SHP77 treated with DMSO at 0.1 percent for 48 hours (cell line): ENCODE measurements around the gene TUB.

Experiments
- DNase-seq: peaks from one replicate; lab custom pipeline; 2025; lab: John Stamatoyannopoulos, UW

Gene TUB

DNA sequence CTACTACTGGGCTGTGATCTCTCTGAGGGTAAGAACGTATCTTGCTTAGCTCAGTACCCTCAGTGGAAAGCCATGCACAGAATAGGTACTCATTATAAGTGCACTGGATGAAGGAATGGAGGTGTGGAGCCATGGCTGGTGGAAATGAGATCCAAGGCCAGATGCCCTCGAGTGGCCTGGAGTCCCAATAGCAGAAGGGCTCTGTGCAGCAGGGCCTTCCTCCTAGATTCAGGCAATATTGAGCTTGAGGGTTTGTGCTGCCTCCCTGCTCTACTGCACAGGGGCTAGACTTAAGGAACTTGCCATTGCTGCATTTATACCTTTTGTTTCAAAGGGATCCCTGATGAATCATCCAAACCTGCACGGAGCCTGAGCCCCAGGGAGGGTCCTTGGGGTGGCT lies 33.6 kb upstream of the TUB start:
- no peak for DNase-seq

DNA sequence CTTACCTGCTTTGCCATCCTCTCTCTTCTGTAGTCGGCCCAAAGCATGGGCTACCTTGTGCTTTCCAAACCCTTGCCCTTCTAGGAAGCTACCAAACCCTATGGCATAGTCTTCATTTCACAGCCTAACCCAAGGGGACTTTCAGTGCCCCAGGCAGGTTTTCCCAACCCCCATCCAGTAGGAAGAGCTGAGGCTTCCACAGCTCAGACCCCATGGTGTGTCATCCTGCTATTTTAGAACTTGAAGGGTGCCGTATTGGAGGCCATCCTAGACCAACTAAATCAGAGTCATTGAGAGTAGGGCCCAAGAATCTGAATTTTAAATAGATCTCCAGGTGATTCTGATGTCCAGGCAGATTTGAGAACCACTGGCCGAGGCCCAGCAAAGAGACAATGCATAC lies 31.9 kb upstream of the TUB start:
- no peak for DNase-seq

DNA sequence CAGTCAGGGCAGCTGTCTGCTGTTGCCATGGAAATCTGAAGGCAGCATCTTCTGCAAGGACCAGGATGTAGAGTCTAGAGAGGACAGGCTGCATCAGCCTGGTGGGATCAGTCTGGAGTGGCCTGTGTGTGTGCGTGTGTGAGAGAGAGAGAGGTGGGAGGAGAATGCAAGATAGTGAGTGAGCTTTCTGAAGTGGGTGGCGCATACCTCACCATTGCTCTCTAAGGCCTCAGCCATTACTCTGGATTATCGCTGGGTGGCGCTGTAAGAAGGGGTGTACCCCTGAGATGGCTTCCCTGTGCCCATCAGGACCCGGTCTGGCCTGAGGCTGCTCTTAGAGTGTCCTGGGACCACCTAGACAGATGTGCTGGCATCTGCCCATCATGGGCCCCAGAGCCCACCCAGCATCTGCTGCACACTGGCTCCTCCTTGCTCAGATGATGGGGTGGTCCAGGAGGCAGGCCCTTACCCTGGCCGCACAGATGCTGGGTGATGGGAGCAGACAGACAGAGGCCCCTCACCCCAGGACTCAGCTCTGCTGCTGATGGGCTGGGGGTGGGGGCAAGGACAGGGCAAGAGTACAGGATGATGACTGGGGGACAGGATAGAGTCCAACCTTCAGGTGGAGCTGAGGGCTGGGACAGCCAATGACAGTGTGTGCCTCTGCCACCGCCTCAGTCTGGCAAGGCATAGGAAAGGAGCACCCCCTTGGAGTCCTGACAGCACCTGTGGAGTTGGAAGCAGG lies 25.7 kb upstream of the TUB start:
- no peak for DNase-seq

DNA sequence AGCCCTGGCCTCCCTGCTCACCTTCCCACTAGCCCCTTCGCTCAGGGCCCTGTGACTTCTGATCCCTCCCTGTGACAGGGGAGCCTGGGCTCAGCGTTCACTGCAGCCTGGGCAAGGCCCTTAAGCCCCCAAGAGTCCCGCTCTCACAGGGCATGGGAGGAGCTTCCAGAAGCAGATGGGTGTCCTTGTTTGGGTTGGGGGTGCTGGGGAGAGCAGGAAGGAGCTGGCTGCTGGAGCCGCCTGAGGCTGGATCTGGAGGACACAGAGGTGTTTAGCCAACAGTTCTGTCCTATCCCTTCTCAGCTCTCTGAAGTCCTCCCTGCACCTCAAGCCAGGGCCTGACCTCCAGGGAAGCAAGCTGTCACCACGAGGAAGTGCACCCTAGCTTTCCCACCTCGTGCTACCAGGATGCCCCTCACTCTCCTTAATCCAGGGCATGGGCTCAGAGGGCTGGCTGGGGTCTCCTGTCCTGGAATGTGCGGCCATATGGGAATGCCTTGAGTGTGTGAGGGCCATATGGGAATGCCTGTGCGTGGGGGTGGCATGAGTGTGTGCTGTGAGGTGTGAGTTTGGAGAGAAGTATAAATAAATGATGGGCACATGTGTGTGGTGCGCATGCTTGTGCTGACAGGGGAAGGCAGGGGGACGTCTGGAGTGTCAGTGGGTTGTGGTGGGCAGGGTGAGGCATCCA lies 25.0 kb upstream of the TUB start:
- DNase-seq: no peak

DNA sequence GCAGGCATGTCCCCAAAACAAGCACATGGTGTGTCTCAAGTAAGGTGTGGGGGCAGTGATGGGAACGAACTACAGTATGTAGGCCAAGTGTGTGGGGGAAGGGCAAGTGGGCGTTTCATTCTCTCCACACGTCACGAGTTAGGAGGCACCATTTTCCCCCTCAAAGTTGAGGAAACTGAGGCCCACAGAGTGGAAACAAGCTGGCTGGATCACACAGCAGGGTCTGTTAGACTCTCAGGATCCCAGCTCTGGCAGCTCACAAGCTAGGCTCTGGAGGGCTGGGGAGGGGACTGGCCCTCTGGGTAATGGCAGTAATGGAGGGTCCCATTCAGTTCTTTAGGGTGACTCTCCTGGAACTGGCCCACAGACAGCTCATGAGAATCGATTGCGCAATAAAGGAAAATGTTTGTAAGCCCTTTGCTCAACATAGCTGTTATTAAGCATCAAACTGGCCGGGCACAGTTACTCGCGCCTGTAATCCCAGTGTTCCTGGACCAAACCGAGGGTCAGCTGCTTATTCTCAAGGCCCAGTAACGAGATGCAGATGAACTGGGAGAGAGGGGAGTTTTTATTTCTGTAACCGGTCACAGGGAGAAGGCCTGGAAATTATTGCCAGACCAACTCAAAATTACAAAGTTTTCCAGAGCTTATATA lies 24.1 kb upstream of the TUB start:
- no peak for DNase-seq

DNA sequence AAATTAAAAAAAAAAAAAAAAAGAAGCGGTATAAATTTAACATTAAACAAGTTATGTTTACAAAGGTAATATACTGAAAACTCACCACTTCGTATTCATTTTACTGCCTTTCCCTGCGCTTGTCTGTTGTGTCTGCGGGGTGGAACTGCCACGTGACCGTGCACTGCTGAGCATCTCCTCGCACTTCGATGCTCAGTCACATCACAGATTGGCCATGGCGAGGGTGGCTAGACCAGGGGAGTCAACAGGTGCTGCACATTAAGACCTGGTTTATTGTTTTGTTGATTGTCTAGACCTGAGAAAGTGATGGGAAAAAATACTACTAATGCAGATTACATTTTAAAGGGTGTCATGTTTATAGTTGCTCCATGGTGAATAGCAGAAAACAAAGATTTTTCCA lies 22.8 kb upstream of the TUB start:
- DNase-seq: no peak

DNA sequence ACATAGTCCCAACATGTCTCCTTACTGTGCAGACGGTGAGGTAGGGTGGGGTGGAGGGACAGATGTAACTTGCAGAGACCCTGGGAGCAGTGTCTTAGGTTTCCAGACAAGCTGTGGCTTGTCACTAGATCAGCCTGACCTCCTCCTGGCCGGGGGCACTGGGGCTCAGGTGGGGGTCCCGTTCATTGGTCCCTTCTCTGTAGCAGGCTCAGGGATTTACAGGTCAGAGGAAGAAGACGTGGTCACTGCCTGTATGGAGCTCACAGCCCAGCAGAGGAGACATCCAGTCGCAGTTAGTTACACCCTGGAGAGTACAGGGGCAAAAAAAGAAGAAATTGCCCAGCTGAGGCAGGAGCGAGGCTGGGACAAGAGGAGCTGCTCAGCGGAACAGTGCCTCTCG lies 22.0 kb upstream of the TUB start:
- DNase-seq: no peak

DNA sequence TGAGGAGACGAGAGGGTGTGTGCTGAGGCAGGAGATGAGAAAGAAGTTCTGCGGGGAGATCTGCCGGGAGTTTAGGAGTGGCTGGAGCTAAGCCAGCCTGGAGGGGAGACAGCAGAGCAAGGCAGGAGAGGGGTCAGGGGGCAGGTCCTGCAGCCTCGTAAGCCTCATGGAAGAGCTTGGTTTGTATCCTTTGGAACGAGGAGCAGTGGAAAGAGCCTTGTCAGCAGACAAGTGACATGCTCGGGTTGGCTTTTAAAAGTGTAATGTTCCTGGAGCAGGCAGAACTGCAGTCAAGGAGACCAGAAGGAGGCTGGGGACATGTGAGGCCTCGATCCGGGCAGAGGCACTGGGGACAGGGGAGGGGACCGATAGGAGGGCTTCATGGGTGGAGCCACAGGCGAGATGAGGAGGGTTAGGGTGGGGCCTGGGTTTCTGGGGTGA lies 21.4 kb upstream of the TUB start:
- DNase-seq: no peak

DNA sequence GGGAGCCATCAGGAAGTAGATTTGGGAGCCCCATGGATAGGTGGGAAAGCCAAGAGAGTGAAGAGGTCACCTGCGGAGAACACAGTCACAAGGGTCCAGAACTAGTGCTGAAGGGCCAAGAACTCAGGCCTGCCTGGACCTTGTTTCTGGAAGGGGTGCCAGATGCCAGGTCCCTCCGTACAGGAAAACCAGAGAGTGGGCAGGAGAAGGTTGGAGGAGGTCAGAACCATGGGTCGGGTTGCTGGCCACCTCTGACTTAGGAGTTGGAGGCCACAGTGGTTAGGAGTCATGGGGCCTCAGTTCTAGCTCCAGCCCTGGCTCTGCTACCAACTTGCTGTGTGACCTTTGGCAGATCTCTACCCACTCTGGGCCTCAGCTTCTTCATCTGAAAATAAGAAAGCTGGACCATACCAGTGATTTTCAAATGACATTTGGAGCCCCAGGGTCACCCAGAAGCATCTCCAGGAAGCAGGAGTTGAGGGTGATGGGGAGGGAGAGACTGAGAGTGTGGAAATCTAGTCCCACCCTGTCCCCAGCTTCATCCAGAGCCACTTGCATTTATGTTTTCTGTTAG lies 20.8 kb upstream of the TUB start:
- DNase-seq: no peak

DNA sequence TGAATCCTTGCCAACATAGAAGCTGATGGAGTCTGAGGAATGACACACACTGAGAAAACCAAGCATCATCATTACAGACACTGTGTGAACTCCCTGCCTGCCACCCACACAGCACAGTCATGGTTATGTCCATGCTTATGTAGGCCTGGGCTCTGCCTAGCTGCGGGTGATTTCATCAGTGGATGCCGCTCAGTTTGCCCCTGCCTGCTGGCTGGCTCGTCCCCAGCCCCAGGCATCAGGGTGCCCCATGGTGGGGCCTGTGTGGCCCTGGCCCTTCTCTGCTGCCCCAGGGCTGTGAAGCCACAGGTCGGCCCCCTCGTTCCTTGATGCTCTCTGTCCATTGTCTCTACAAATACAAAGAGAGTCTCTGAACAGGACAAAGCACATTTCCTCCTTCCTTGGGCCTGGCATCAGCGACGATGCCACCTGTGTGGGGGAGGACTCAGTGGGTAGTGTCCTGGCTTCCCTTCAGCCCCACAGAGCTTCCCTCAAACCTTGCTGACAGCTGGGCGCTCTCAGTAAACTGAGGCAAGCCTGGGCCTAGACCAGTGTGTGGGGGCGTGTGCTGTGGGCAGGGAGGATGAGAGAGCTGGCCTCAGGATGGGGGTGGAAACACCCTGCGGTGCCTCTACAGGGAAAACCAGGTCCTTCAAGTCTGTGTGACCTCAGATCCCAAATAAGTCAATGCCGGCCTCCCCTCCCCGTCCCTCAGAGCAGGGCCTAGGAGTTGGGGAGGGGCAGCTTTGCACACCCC lies 20.0 kb upstream of the TUB start:
- DNase-seq: no peak

DNA sequence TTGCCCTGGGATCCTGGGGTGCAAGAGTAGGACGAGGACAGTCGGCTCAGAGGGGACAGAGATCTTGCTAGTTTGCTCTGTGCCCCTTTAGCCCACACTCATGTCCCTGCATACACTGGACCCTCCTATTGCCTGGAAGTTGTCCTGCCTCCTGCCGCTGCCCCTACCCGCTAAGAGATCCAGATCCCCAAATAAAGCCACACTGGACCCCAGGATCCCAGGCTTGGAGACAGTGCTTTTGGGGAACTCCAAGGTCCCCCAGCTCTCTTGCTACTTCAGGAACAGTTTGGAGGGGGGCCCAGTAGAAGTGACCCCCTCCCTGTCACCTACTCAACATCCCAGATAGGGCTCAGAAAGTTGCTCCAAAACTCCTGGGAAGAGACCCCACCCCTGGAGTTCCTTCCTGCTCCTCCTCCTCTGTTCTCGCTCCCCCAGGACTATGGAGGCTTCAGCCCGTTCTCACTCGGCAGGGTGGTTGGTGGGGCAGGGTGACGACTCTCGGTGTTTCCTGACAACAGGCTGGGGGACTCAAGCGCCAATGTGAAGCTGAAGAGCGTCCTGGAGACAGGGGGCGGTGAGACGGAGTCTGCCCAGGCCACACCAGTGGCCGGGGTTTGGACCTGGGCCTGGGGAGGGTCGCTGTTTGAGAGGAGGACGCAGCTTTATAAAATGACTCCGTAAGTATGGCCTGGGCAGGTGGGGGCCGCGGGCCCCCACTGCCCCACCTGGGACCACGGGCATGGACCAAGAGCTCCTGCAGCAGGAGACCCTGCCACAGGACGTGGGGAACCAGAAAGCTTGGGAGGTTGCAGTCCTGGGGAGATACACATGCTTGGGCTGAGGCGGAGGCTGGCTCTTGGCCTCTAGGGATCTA lies 19.2 kb upstream of the TUB start:
- DNase-seq: no peak

DNA sequence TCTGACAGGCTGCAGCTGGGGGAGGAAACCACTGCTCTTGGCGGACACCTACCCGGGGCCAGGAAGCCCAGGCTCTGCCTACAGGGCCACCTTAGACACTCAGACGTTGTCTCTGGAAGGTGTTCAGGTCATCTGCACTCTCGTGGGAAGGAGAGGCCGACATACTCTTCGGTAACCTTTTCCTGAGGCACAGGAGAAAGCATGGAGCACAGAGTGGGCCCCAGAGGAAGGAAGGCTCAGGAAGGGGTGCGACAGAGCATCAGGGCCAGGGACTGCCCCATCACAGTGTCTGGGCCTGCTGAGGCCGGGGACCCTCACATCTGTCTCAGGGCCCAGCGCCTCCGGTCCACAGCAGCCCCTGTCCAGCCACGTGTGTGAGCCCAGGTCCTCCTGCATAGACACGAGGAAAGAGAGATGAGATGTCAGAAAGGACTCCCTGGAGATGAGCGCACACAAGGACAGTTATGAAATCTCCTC lies 18.2 kb upstream of the TUB start:
- no peak for DNase-seq

DNA sequence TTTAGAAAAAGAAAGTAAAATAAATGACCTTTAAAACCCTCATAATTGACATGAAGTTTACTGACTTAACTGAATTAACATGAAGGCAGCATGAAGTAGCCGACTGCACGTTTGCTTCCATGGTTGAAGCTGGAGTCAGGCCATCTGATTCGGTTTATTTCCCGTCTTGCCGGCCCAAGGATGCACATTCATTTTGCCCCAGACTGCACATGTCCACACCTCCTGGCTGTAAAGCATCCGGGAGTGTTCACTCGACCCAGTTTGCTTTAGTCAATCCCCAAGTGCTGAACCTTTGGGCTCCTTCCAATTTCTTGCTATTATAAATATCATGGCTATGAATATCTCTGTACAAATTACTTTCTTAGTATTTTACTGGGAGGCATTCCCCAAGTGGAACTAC lies 17.7 kb upstream of the TUB start:
- no peak for DNase-seq

DNA sequence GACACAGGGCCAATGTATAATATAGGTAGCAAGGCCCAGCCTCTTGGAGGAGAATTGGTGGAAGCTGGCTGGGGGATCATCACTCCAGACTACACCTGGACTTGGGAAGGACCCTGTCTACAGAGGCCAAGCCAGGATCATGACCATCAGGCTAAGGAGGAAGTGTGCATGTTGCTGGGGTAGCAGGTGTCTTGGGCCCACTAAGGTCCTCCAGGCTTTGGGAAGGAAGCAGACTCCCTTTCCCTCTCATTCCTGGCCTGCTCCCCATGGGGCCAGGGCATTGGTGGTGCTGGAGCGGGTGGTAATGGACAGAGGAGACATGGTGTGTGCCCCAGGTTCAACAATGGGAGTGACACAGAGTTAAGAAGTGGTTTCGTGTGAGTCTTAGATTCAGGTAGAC lies 16.0 kb upstream of the TUB start:
- DNase-seq: no peak

DNA sequence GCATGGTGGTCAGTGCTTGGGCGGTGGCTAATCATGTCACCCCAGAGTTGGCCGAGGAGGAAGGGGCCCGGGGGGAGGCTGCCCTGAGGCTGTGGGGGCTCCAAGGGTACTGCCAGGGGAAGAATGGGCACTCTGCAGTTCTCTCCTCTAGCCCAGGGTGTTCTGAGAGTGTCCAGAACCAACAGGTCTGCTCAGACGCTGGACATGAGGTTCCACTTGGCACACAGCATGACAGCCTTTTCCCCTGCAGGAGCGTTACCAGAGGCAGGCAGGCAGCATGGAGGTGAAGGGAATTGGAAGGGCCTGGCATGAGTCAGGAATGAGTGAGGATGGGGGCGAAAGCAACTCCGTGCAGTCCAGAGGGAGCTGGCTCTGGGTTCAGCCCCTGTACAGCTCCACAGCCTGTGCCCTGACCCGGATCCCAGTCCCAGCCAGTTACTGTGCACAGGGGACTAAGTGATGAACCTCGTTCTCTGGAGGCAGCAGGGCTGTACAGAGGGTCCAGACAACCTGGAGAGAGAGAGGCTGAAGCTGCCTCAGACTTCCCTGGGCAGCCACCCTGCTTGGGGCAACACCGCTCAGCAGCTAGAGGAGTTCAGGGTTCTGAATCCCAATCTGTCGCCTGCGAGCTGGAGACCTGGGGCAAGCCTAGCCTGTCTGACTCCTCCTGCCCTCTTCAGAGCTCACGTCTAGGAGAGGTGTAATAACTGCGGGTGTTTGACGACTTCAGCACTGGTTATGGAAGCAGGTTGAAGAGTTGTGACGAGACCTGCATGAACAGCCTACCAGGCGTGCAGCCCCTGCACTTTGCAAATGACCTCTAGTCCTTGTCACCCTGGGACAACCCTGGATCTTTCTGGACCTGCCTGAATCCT lies 14.7 kb upstream of the TUB start:
- no peak for DNase-seq

DNA sequence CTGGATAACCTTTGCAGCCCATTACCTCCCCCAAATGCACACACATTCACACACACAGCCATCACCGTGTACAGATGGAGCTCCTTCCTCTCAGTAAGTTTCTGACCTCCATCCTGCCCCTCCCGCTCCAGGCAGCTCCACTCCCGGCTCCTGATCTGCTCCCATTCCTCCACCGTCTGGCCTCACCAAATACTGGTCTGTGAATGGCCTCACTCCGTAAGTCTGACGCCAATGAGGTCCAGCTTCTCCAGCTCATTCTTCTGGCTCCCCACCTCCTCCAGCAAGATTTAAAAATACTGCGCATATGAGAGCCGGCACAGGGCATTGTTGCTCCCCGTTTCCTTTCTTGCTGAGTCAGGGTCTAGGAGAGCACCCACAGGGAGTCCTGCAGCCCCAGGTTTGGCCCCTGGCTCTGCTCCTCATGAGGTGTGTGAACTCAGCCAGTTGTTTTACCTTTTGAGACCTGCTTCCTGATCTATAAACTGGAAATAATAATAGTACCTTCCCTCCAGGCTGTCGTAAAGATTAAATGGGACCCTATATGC lies 14.0 kb upstream of the TUB start:
- no peak for DNase-seq

DNA sequence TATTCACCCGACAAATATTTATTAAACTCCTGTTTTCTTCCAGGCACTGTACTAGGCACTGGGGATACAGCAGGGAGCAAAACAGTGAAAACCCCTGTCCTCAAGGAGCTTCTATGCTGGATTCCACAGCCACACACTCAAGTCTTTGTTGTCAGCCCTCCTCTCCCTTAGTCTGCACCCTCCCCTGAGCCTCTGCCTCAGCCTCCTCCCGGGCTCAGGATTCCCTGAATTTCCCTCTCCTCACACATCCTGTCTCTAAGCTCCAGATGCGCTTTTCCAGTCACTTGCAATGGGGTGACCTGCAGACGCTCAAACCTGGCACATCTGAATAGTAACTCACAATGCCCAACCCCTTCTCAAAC lies 13.5 kb upstream of the TUB start:
- DNase-seq: no peak

DNA sequence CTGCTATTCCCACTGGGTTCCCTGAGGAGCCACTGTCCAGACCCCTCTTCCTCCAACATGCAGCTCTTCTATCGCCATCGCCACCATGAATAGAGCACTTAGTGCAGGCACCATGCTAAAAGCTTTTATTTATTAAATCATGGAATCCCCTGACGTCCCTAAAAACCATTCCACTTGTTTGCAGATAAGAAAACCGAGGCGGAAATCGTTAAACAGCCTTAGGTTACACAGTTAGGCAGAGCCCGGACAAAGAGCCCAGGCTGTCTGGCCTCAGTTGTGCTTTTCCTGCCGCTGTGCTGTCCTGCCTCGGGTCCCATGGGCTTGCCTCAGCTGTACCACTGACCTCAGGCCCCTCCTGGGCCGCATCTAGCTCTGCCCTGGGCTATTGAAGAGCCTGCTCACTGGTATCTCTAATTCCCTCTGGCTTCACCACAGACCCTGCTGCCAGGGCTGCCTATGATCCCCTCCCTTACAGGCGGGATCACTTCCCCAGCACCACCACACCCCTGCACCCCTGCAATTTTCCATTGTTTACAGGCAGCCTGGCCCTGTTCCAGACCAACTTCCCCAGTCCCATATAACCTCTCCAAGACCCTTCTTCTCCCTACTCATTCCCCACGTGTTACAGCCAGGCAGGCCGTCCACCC lies 13.0 kb upstream of the TUB start:
- DNase-seq: no peak

DNA sequence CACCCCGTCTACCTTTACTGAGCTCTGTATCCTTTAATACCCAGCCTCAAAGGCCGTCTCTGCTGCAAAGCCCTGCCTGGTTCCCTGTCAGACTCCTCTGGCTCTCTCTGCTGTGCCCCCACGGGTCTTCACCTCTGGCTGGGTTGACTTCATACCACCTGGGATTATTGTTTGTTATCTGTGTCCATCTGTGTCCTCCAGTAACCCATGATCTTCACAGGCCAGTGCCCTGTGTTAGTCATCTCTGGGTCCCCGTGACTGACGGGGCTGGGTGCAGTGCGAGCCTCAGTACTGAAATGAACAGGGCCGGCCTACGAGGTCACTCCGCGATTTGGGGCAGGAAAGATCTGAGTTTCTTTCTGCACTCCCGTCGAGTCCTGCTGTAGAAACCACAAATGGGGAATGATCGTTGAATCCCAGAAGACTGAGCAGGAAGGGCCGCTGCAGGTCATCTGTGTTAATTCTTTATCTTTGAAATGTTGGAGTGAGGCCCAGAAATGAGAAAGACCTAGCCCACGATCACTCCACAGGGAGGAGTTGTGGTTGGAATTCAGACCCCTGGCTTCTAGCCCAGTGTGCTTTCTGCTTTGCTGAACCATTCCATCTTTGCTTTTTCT lies 12.3 kb upstream of the TUB start:
- no peak for DNase-seq
